ENCODE measurements around the gene SNX8.

DNA sequence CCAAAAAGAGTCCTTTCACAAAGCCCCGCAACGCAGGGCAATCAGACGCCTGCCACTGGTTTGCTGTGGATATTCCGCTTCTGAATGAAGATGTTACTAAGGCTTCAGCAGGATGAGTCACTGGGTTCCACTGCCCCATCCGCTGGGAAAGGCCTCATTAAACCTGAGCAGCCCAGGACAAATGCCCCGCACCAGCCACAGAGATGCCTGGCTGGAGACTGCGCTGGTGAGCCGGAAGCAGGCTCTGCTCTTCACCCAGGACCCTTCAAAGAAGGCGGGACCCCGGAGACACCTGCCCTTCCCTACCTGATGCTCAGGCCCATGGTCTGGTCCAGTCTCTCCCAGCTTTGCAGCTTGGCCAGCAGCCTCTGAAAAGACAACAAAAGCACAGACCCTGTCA is 101.3 kb downstream of the SNX8 start:
- TF ChIP-seq, protein P1, sequence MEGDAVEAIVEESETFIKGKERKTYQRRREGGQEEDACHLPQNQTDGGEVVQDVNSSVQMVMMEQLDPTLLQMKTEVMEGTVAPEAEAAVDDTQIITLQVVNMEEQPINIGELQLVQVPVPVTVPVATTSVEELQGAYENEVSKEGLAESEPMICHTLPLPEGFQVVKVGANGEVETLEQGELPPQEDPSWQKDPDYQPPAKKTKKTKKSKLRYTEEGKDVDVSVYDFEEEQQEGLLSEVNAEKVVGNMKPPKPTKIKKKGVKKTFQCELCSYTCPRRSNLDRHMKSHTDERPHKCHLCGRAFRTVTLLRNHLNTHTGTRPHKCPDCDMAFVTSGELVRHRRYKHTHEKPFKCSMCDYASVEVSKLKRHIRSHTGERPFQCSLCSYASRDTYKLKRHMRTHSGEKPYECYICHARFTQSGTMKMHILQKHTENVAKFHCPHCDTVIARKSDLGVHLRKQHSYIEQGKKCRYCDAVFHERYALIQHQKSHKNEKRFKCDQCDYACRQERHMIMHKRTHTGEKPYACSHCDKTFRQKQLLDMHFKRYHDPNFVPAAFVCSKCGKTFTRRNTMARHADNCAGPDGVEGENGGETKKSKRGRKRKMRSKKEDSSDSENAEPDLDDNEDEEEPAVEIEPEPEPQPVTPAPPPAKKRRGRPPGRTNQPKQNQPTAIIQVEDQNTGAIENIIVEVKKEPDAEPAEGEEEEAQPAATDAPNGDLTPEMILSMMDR (IDR thresholded peaks at IDR 0.05; ENCODE audit: low read depth, low read length, missing input control), result no peak
- TF ChIP-seq, protein P2, sequence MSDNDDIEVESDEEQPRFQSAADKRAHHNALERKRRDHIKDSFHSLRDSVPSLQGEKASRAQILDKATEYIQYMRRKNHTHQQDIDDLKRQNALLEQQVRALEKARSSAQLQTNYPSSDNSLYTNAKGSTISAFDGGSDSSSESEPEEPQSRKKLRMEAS (IDR thresholded peaks at IDR 0.05), result no peak
- TF ChIP-seq, protein P3, sequence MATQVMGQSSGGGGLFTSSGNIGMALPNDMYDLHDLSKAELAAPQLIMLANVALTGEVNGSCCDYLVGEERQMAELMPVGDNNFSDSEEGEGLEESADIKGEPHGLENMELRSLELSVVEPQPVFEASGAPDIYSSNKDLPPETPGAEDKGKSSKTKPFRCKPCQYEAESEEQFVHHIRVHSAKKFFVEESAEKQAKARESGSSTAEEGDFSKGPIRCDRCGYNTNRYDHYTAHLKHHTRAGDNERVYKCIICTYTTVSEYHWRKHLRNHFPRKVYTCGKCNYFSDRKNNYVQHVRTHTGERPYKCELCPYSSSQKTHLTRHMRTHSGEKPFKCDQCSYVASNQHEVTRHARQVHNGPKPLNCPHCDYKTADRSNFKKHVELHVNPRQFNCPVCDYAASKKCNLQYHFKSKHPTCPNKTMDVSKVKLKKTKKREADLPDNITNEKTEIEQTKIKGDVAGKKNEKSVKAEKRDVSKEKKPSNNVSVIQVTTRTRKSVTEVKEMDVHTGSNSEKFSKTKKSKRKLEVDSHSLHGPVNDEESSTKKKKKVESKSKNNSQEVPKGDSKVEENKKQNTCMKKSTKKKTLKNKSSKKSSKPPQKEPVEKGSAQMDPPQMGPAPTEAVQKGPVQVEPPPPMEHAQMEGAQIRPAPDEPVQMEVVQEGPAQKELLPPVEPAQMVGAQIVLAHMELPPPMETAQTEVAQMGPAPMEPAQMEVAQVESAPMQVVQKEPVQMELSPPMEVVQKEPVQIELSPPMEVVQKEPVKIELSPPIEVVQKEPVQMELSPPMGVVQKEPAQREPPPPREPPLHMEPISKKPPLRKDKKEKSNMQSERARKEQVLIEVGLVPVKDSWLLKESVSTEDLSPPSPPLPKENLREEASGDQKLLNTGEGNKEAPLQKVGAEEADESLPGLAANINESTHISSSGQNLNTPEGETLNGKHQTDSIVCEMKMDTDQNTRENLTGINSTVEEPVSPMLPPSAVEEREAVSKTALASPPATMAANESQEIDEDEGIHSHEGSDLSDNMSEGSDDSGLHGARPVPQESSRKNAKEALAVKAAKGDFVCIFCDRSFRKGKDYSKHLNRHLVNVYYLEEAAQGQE (IDR thresholded peaks at IDR 0.05), result no peak
- TF ChIP-seq FOXA1 (IDR thresholded peaks at IDR 0.05) (no peak), RAD21 (IDR thresholded peaks at IDR 0.05) (no peak), SP1 (IDR thresholded peaks at IDR 0.05) (no peak)

All from liver (tissue), 3 donors.